Ectodermal cell (in vitro differentiated cells): ENCODE measurements around the gene SH3BGRL3. TPM values are rescaled to one million over a fixed set of nuclear protein-coding genes. Genes with fewer than 3 reads are reported as not detected.
"Not testable (repeated sequence)": the region's sequence is repeated elsewhere in the genome, so short reads cannot be mapped to it uniquely, and the experiment has no call there.

Experiments
- H3K27ac ChIP-seq: 2 replicates; pipeline ENCODE4 v1.7.0; 2013; ENCODE audit warnings: mild to moderate bottlenecking, low read depth, low read length; ENCODE audit not compliant: insufficient read depth, poor library complexity, severe bottlenecking
- H3K27me3 ChIP-seq: 2 replicates; pipeline ENCODE4 v1.7.0; 2013; ENCODE audit warnings: mild to moderate bottlenecking, low read length; ENCODE audit not compliant: insufficient read depth, control insufficient read depth, poor library complexity, severe bottlenecking
- H3K36me3 ChIP-seq: one replicate; pipeline ENCODE4 v1.7.0; 2013; ENCODE audit warnings: low read length; ENCODE audit not compliant: control insufficient read depth, insufficient read depth
- H3K4me1 ChIP-seq: one replicate; pipeline ENCODE4 v1.7.0; 2013; ENCODE audit warnings: low read length; ENCODE audit not compliant: control insufficient read depth, insufficient read depth
- H3K4me3 ChIP-seq: 2 replicates; pipeline ENCODE4 v1.7.0; 2013; ENCODE audit warnings: low read depth, low read length, control low read depth; ENCODE audit not compliant: insufficient read depth
- H3K9me3 ChIP-seq: 2 replicates; pipeline ENCODE4 v1.7.0; 2013; ENCODE audit warnings: mild to moderate bottlenecking, low read length, moderate library complexity; ENCODE audit not compliant: control insufficient read depth
- WGBS, 2 experiments: methylation state at CpG; one replicate each; pipeline ENCODE4 v1.1.7; 2013; ENCODE audit warnings: missing lambda C conversion rate in 2 of 2; 5-methylcytosine and 5-hydroxymethylcytosine counted together
- polyA plus RNA-seq, 4 experiments: library from polyadenylated mRNA; stranded (reverse); fragments of 50-300 nt; gene quantifications; one replicate each; pipeline ENCODE4 v1.2.3, GENCODE V29; 2013

The SH3BGRL3 gene
- 170 TPM for polyA plus RNA-seq (2013, experiment 1 of 4)
- polyA plus RNA-seq (2013, experiment 2 of 4): 171 TPM
- 175 TPM for polyA plus RNA-seq (2013, experiment 3 of 4)
- polyA plus RNA-seq (2013, experiment 4 of 4): 184 TPM

- Histone ChIP-seq H3K4me3 (peak within 1 kb of the TSS; percentile 77), H3K27me3 (no peaks in the 10 kb centered on the region), H3K36me3 (peaks cover 22% of the 10 kb centered on the region), H3K9me3 (no peaks in the 10 kb centered on the region), H3K27ac (peak within 1 kb of the TSS; percentile 84), H3K4me1 (peaks cover 37% of the 10 kb centered on the region)
- 1 to 2% methylated on average over 65 to 66 of the region's 66 CpGs for WGBS, 2 experiments
Measured at GRCh38 chr1:26279456-26280332, at the start of gene SH3BGRL3. TSS of gene SH3BGRL3 (plus strand) at chr1:26280086. CDS start at chr1:26280156, 70 bp downstream.

- not testable (repeated sequence) for H3K36me3 ChIP-seq, H3K27ac ChIP-seq, H3K9me3 ChIP-seq, H3K4me1 ChIP-seq, H3K4me3 ChIP-seq
- WGBS, 2 experiments: 83 to 97% methylated on average over 1 to 2 of the region's 2 CpGs
- H3K27me3 ChIP-seq: peaks cover 24% of the 10 kb centered on the region
Measured at GRCh38 chr1:26230682-26231081, 49.2 kb upstream of the SH3BGRL3 start.

- WGBS, 2 experiments: 0% methylated on average over 73 of the region's 73 CpGs
- peaks cover 3% of the 10 kb centered on the region for H3K4me1 ChIP-seq
- peaks cover 4% of the 10 kb centered on the region for H3K27me3 ChIP-seq
- H3K4me3 ChIP-seq: peak within 1 kb of the TSS; percentile 96
- no peaks in the 10 kb centered on the region for H3K9me3 ChIP-seq
- H3K27ac ChIP-seq: no peak within 1 kb of the TSS
- H3K36me3 ChIP-seq: no peaks in the 10 kb centered on the region
Measured at GRCh38 chr1:26233903-26234643, 45.8 kb upstream of the SH3BGRL3 start, which contains the start of gene CEP85. TSS of gene CEP85 (plus strand) at chr1:26234200. CDS start at chr1:26239784, 5,584 bp downstream.

DNA sequence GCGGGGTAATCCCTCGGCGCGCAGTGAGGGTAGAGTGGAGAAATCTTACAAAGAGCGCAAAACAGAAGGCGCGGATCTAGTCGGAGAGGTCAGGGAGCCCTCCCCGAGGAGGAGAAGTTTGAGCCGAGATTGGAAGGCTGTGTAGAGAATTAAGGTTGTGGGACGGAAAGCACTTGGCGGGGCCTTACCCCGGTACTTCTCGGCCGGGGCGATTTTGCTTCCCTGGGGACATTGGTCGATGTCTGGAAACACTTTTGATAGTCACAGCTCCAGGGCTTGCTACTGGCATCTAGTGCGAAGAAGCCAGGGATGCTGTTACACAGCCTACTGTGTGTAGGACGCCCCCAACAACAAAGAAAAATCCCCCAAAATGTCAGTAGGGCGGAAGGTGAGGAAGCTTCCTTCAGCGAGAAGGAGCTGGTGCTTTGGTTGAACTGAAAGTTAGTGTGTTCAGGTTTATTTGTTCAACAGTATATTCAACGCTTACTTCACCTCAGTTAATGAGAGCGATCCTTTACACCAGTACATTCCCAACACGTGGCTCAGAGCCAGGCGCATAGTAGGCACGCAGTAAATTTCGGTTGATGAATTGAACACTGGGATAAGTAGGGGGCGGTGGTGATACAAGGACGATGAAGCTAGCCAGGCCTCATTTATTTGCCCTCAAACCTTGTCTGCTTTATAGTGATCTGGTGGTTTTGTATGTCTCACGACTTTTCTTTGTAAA lies 45.1 kb upstream of the SH3BGRL3 start:
- Histone ChIP-seq H3K4me3 (peak overlapping the region; percentile 96), H3K27ac (no peak overlapping the region), H3K36me3 (no peaks in the 10 kb centered on the region), H3K27me3 (peaks cover 4% of the 10 kb centered on the region), H3K4me1 (peaks cover 3% of the 10 kb centered on the region), H3K9me3 (no peaks in the 10 kb centered on the region)
- 3 to 4% methylated on average over 29 to 30 of the region's 30 CpGs for WGBS, 2 experiments

GRCh38 chr1:26237230-26237966 lies 42.5 kb upstream of the SH3BGRL3 start:
- Histone ChIP-seq H3K4me3 (no peak overlapping the region), H3K4me1 (peaks cover 3% of the 10 kb centered on the region), H3K9me3 (no peaks in the 10 kb centered on the region), H3K27ac (no peak overlapping the region), H3K27me3 (peaks cover 1% of the 10 kb centered on the region), H3K36me3 (no peaks in the 10 kb centered on the region)
- WGBS, 2 experiments: 92 to 93% methylated on average over 6 of the region's 6 CpGs

GRCh38 chr1:26239936-26240335 lies 40.0 kb upstream of the SH3BGRL3 start:
- Histone ChIP-seq H3K27me3 (no peaks in the 10 kb centered on the region), H3K4me3 (no peak overlapping the region), H3K27ac (no peak overlapping the region), H3K36me3 (peaks cover 6% of the 10 kb centered on the region), H3K4me1 (peaks cover 3% of the 10 kb centered on the region), H3K9me3 (no peaks in the 10 kb centered on the region)
- WGBS, 2 experiments: 93 to 98% methylated on average over 3 to 4 of the region's 4 CpGs

DNA sequence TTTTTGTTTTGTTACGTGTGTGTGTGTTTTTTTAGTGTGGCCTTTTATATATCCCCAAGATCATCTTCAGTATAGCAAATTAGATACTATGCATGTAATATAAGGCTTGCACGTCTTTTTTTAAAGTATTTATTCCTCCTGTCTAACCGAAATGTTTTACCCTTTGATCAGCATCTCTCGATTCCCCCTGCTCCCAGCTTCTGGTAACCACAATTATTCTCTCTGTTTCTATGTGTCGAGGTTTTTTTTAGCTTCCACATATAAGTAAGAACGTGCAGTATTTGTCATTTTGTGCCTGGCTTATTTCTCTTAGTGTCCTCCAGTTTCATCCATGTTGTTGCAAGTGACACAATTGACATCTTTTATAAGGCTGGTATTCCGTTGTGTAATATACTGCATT lies 27.2 kb upstream of the SH3BGRL3 start:
- Histone ChIP-seq H3K27me3 (no peaks in the 10 kb centered on the region), H3K4me3 (no peak overlapping the region), H3K4me1 (no peaks in the 10 kb centered on the region), H3K36me3 (peaks cover 27% of the 10 kb centered on the region), H3K9me3 (peaks cover 3% of the 10 kb centered on the region), H3K27ac (no peak overlapping the region)
- 84 to 97% methylated on average over 6 to 7 of the region's 7 CpGs for WGBS, 2 experiments

GRCh38 chr1:26254404-26254803 lies 25.5 kb upstream of the SH3BGRL3 start:
- no peaks in the 10 kb centered on the region for H3K27me3 ChIP-seq
- H3K9me3 ChIP-seq: peaks cover 3% of the 10 kb centered on the region
- H3K27ac ChIP-seq: no peak overlapping the region
- H3K36me3 ChIP-seq: peaks cover 36% of the 10 kb centered on the region
- no peak overlapping the region for H3K4me3 ChIP-seq
- 93 to 98% methylated on average over 3 of the region's 3 CpGs for WGBS, 2 experiments
- no peaks in the 10 kb centered on the region for H3K4me1 ChIP-seq

- 96 to 97% methylated on average over 2 of the region's 2 CpGs for WGBS, 2 experiments
- Histone ChIP-seq H3K27me3 (no peaks in the 10 kb centered on the region), H3K9me3 (no peaks in the 10 kb centered on the region), H3K4me1 (no peaks in the 10 kb centered on the region), H3K27ac (no peak overlapping the region), H3K4me3 (no peak overlapping the region), H3K36me3 (peaks cover 51% of the 10 kb centered on the region)
Measured at GRCh38 chr1:26257222-26257621, 22.7 kb upstream of the SH3BGRL3 start.
